HepG2 (cell line): ENCODE results near the gene CAPZA2. TPM values are rescaled to one million over a fixed set of nuclear protein-coding genes. Genes with fewer than 3 reads are reported as not detected.
A peak's percentile ranks its signal among the peaks of the same experiment; 100 is the strongest.

Source experiments
- AGO2 ChIP-seq: fragments of 200-400 bp; formaldehyde crosslinking; optimal IDR thresholded peaks from 2 replicates; pipeline ENCODE3; 2017; ENCODE audit warnings: mild to moderate bottlenecking, low read depth, low read length, moderate library complexity
- CHD4 ChIP-seq: fragments of 200-600 bp; sonication (generic); IDR thresholded peaks from 2 replicates; pipeline ENCODE4 v1.7.0; 2017; ENCODE audit warnings: mild to moderate bottlenecking, low read length, borderline replicate concordance
- GPN1 ChIP-seq: sonication (generic); formaldehyde crosslinking; IDR thresholded peaks from 2 replicates; pipeline ENCODE4 v1.5.1; 2020; ENCODE audit warnings: missing genetic modification reagents, borderline replicate concordance
- MAZ ChIP-seq, 2 experiments: sonication (generic) in 1 of 2; formaldehyde crosslinking in 1 of 2; IDR thresholded peaks; 2 replicates each; pipeline versions ENCODE4 v1.5.0 to v1.6.1; 2012 to 2020; ENCODE audit warnings: low read depth in 2 of 2, mild to moderate bottlenecking in 2 of 2, borderline replicate concordance in 1 of 2, improper control_type of control experiment in 1 of 2, low read length in 1 of 2, missing genetic modification reagents in 1 of 2, moderate library complexity in 1 of 2
- RFX1 ChIP-seq: fragments of 450-650 bp; IDR thresholded peaks from 2 replicates; pipeline ENCODE4 v1.6.1; 2017
- ZBTB7B ChIP-seq: sonication (generic); formaldehyde crosslinking; IDR thresholded peaks from 2 replicates; pipeline ENCODE4 v1.4.0; 2020; ENCODE audit warnings: missing genetic modification reagents
- ZFP90 ChIP-seq: sonication (generic); formaldehyde crosslinking; IDR thresholded peaks from 2 replicates; pipeline ENCODE4 v1.8.0; 2022; ENCODE audit warnings: missing genetic modification reagents, mild to moderate bottlenecking, inconsistent platforms, borderline replicate concordance
- ZNF232 ChIP-seq: sonication (generic); formaldehyde crosslinking; IDR thresholded peaks from 2 replicates; pipeline ENCODE4 v1.4.0; 2020; ENCODE audit warnings: missing genetic modification reagents, borderline replicate concordance
- ZNF441 ChIP-seq: sonication (generic); formaldehyde crosslinking; IDR thresholded peaks from 2 replicates; pipeline ENCODE4 v1.7.0; 2021; ENCODE audit warnings: missing genetic modification reagents, borderline replicate concordance
- ZNF549 ChIP-seq: sonication (generic); formaldehyde crosslinking; IDR thresholded peaks from 2 replicates; pipeline ENCODE4 v1.5.0; 2020; ENCODE audit warnings: missing genetic modification reagents
- ZNF768 ChIP-seq: sonication (generic); formaldehyde crosslinking; IDR thresholded peaks from 2 replicates; pipeline ENCODE4 v1.4.0; 2020; ENCODE audit warnings: missing genetic modification reagents
- polyA plus RNA-seq, 8 experiments: library from polyadenylated mRNA; depleted of rRNA in 3 of 8; stranded (reverse) in 7 of 8; unstranded in 1 of 8; fragments of >200 nt; fragmentation: Illumina TruSeq in 4 of 8; extraction: Trizol in 4 of 8; gene quantifications; 2 replicates each; pipeline versions ENCODE4 v1.2.1 to v1.2.3, GENCODE V29; 2011 to 2016; ENCODE audit warnings: low read depth in 4 of 8, missing spikeins in 1 of 8, mixed read lengths in 1 of 8; ENCODE audit not compliant: insufficient read depth in 1 of 8
- total RNA-seq, 5 experiments: library from RNA; depleted of rRNA; stranded (reverse); fragments of >200 nt; fragmentation: Illumina TruSeq; extraction: Trizol; gene quantifications; 2 replicates each; pipeline ENCODE4 v1.2.3, GENCODE V29; 2016; ENCODE audit warnings: low read depth in 1 of 5
- TF ChIP-seq, protein P1 (sequence below): sonication (generic); formaldehyde crosslinking; IDR thresholded peaks from 2 replicates; pipeline ENCODE4 v1.4.0; 2020; ENCODE audit warnings: mild to moderate bottlenecking, low read depth, missing genetic modification reagents
- TF ChIP-seq, protein P2 (sequence below): sonication (generic); formaldehyde crosslinking; conservative IDR thresholded peaks from 2 replicates; pipeline ENCODE4 v1.8.0; 2022; ENCODE audit warnings: mild to moderate bottlenecking, moderate library complexity, missing genetic modification reagents
- TF ChIP-seq, protein P3 (sequence below): sonication (generic); formaldehyde crosslinking; IDR thresholded peaks from 2 replicates; pipeline ENCODE4 v1.4.0; 2020; ENCODE audit warnings: missing genetic modification reagents
- TF ChIP-seq, protein P4 (sequence below), 2 experiments: sonication (generic) in 1 of 2; formaldehyde crosslinking in 1 of 2; IDR thresholded peaks; 2 replicates each; pipeline versions ENCODE4 v1.5.1 to v1.6.1; 2011 to 2020; ENCODE audit warnings: borderline replicate concordance in 1 of 2, low read depth in 1 of 2, low read length in 1 of 2, mild to moderate bottlenecking in 1 of 2, missing genetic modification reagents in 1 of 2, moderate library complexity in 1 of 2
- TF ChIP-seq, protein P5 (sequence below): sonication (generic); formaldehyde crosslinking; IDR thresholded peaks from 2 replicates; pipeline ENCODE4 v1.9.0; 2021; ENCODE audit warnings: missing genetic modification reagents, borderline replicate concordance

The CAPZA2 gene
- total and polyA plus RNA-seq, 2 of the 13 experiments (the other 11 are each of a cell fraction or from before 2014, with no cell fraction given), result 38.4 to 199 TPM

DNA sequence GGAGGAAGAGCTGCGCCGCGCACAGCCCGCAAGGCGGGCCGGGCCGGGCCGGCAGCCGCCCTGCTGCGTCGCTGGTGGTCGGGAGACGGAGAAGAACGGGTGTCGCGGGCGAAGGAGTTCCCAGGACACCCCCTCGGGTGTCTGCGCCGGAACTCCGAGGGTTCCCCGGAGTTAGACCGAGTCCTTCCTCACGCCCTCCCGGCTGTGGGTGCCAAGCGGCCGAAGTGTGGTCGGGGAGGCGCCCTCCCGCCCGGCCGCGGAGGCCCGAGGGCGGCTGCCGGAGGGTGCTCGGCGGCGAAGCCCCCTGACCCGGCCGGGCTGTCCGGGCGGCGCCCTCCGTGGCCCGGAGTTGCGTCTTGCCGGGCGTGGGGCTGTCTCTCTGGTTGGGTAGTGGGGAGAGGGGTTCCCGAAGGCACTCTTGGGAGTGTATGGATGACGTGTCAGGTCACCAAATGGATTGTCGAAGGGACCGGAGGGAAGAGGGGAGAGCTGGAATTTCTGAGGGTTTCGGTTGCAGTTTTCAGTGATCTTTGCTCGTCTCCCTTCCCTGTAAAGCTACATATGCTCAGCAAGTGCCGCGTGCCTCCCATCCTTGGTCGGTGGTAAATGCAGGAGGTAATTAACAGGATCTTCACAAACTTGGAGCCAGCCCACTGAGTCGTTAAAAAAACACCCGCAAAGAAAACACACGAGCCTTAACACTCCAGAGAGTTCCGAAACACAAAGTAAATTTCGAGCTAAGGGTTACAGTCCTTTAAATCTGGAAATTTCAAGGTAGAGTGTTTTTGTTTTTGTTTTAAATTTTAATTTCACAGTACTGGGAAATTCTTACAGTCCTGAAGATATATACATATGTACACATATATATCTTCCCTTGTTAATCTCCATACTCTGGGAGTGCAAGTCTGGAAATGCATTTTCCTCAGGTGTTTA lies 91.8 kb downstream of the CAPZA2 start (continued):
- TF ChIP-seq, protein P1, sequence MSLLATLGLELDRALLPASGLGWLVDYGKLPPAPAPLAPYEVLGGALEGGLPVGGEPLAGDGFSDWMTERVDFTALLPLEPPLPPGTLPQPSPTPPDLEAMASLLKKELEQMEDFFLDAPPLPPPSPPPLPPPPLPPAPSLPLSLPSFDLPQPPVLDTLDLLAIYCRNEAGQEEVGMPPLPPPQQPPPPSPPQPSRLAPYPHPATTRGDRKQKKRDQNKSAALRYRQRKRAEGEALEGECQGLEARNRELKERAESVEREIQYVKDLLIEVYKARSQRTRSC (CRISPR knock-in tag), result no peak
- TF ChIP-seq ZBTB7B, result 0 out of 2 replicates have a peak, but pooled peaks have one; percentile 48
- TF ChIP-seq, protein P2, sequence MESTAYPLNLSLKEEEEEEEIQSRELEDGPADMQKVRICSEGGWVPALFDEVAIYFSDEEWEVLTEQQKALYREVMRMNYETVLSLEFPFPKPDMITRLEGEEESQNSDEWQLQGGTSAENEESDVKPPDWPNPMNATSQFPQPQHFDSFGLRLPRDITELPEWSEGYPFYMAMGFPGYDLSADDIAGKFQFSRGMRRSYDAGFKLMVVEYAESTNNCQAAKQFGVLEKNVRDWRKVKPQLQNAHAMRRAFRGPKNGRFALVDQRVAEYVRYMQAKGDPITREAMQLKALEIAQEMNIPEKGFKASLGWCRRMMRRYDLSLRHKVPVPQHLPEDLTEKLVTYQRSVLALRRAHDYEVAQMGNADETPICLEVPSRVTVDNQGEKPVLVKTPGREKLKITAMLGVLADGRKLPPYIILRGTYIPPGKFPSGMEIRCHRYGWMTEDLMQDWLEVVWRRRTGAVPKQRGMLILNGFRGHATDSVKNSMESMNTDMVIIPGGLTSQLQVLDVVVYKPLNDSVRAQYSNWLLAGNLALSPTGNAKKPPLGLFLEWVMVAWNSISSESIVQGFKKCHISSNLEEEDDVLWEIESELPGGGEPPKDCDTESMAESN (CRISPR knock-in tag), result no peak
- no peak for TF ChIP-seq ZNF441 (CRISPR knock-in tag)
- no peak for TF ChIP-seq RFX1
- TF ChIP-seq AGO2, result peak; percentile 90
- peak; percentile 40; the same call in 1 of the 2 replicates for TF ChIP-seq MAZ (IDR thresholded peaks at IDR 0.05; ENCODE audit: borderline replicate concordance, low read depth, low read length)
- TF ChIP-seq MAZ (CRISPR knock-in tag; IDR thresholded peaks at IDR 0.05; ENCODE audit: low read depth), result peak; percentile 11
- no peak for TF ChIP-seq GPN1 (CRISPR knock-in tag)
- TF ChIP-seq ZFP90 (CRISPR knock-in tag), result no peak
- TF ChIP-seq, protein P3, sequence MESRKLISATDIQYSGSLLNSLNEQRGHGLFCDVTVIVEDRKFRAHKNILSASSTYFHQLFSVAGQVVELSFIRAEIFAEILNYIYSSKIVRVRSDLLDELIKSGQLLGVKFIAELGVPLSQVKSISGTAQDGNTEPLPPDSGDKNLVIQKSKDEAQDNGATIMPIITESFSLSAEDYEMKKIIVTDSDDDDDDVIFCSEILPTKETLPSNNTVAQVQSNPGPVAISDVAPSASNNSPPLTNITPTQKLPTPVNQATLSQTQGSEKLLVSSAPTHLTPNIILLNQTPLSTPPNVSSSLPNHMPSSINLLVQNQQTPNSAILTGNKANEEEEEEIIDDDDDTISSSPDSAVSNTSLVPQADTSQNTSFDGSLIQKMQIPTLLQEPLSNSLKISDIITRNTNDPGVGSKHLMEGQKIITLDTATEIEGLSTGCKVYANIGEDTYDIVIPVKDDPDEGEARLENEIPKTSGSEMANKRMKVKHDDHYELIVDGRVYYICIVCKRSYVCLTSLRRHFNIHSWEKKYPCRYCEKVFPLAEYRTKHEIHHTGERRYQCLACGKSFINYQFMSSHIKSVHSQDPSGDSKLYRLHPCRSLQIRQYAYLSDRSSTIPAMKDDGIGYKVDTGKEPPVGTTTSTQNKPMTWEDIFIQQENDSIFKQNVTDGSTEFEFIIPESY (CRISPR knock-in tag), result no peak
- TF ChIP-seq ZNF549 (CRISPR knock-in tag), result no peak
- TF ChIP-seq ZNF768 (CRISPR knock-in tag), result no peak
- TF ChIP-seq, protein P4, sequence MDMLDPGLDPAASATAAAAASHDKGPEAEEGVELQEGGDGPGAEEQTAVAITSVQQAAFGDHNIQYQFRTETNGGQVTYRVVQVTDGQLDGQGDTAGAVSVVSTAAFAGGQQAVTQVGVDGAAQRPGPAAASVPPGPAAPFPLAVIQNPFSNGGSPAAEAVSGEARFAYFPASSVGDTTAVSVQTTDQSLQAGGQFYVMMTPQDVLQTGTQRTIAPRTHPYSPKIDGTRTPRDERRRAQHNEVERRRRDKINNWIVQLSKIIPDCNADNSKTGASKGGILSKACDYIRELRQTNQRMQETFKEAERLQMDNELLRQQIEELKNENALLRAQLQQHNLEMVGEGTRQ (IDR thresholded peaks at IDR 0.05; ENCODE audit: low read depth, low read length), result no peak
- TF ChIP-seq, protein P4 (CRISPR knock-in tag; IDR thresholded peaks at IDR 0.05; ENCODE audit: borderline replicate concordance), result no peak
- no peak for TF ChIP-seq CHD4
- TF ChIP-seq, protein P5, sequence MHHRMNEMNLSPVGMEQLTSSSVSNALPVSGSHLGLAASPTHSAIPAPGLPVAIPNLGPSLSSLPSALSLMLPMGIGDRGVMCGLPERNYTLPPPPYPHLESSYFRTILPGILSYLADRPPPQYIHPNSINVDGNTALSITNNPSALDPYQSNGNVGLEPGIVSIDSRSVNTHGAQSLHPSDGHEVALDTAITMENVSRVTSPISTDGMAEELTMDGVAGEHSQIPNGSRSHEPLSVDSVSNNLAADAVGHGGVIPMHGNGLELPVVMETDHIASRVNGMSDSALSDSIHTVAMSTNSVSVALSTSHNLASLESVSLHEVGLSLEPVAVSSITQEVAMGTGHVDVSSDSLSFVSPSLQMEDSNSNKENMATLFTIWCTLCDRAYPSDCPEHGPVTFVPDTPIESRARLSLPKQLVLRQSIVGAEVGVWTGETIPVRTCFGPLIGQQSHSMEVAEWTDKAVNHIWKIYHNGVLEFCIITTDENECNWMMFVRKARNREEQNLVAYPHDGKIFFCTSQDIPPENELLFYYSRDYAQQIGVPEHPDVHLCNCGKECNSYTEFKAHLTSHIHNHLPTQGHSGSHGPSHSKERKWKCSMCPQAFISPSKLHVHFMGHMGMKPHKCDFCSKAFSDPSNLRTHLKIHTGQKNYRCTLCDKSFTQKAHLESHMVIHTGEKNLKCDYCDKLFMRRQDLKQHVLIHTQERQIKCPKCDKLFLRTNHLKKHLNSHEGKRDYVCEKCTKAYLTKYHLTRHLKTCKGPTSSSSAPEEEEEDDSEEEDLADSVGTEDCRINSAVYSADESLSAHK (CRISPR knock-in tag), result no peak
- TF ChIP-seq ZNF232 (CRISPR knock-in tag), result no peak
